Measurements from ENCODE around the gene WDR37.

DNA sequence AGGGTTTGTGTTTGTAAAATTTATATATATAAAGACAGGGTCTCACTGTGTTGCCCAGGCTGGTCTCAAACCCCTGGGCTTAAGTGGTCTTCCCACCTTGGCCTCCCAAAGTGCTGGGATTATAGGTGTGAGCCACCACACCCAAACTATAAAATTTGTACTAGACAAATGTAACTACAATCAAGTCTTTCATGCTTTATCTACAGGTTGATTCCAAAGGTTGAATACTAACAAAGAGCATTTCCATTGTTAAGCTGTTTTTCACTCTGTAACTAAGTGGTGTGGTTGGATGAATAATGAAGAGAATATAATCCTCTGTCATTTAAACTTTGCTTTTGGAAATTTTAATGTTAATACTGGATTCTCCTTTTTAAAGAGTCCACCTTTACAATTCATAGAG, 22.5 kb downstream of the WDR37 start:
- TF ChIP-seq REST (IDR thresholded peaks at IDR 0.05; ENCODE audit: insufficient read depth in 1 of 2, low read depth in 2 of 2, low read length in 1 of 2): no peak
- TF ChIP-seq, protein P1, sequence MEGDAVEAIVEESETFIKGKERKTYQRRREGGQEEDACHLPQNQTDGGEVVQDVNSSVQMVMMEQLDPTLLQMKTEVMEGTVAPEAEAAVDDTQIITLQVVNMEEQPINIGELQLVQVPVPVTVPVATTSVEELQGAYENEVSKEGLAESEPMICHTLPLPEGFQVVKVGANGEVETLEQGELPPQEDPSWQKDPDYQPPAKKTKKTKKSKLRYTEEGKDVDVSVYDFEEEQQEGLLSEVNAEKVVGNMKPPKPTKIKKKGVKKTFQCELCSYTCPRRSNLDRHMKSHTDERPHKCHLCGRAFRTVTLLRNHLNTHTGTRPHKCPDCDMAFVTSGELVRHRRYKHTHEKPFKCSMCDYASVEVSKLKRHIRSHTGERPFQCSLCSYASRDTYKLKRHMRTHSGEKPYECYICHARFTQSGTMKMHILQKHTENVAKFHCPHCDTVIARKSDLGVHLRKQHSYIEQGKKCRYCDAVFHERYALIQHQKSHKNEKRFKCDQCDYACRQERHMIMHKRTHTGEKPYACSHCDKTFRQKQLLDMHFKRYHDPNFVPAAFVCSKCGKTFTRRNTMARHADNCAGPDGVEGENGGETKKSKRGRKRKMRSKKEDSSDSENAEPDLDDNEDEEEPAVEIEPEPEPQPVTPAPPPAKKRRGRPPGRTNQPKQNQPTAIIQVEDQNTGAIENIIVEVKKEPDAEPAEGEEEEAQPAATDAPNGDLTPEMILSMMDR (IDR thresholded peaks at IDR 0.05): no peak
